TTC549 (cell line): ENCODE data around the gene SULT2A1.
"Not testable (repeated sequence)": the region's sequence is repeated elsewhere in the genome, so short reads cannot be mapped to it uniquely, and the experiment has no call there.

Experiments used
- FAIRE-seq: peaks from 2 replicates; lab custom pipeline; 2012; peaks lifted over from hg19 to GRCh38; lab: Jason Lieb, UNC

Gene SULT2A1

DNA sequence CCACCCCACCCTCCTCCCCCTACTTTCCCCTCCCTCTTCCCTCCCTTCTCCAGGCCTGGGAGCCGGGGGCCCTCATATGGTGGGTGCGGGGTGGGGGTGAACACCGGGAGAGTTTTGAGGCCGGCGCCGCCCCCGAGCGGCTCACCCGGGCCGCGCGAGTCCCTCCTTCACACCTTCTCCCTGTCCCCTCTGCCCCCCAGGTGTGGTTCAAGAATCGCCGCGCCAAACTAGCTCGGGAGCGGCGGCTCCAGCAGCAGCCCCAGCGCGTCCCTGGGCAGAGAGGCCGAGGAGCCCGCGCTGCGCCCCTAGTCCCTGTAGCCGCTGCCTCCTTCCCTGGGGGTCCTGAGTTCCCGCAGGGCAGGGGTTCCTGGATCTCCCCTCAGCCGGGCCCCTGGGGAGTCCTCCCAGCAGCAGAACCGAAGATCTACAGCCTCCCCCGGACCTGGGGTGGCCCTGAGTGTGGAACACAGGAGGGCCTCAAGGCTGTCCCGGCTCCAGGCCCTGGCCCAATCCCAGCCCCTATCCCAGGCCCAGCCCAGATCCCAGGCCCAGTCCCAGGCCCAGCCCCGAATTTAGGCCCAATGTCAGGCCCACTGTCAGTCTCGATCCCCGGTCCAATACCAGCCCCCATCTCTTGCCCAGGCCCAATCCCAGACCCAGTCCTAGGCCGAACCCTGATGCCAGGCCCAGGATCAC lies 25.4 kb downstream of the SULT2A1 start:
- FAIRE-seq: no peak

DNA sequence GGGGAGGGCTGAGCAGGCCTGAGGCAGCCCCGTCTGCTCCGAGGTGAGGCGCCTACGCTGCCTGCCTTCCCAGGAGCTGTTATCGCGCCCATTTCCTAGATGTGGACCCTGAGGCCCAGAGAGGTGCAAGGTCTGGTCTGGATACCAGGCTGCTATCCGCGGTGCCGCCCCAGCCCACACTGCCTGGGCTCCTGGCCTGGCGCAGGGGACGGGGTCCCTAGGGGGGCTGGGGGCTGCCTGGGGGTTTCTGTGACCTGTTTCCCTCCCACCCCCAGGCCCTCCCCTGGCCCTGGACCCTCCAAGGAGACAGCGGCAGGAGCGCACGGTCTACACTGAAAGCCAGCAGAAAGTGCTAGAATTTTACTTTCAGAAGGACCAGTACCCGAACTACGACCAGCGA lies 26.3 kb downstream of the SULT2A1 start:
- FAIRE-seq: not testable (repeated sequence)

DNA sequence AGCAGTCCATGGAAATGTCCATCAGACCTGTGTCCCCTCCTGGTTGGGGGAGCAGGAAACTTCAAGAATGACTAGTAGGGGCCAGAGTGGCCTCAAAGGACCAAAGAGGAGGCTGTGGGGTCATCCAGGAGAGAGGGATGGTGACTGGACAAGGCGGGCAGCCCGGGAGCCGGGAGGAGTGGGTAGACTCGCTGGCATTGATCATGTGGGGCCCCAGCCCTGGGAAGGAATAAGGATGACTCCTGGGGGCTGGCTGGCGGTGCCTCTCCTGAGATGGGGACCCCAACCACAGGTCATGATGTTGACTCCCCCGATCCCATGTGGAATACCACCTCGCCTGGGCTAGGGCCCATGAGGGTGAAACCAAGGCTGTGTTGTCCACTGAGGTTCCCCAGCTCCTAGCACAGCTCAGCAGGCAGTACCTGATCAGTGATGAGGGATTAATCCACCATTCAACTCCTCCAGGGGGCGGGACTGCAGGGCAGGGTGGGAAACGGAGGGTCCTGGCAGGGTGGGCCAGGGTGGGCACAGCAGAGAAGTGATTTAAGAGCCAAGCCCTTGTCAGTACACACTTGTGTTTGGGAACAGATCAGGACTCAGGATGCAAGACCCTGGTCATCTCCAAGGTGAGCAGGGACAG lies 27.3 kb downstream of the SULT2A1 start, which contains the start of gene TPRX2:
TSS of gene TPRX2 (plus strand) at position 590 of the 640 bp plus-strand sequence. CDS start at position 602, 12 bp downstream.
- not testable (repeated sequence) for FAIRE-seq

DNA sequence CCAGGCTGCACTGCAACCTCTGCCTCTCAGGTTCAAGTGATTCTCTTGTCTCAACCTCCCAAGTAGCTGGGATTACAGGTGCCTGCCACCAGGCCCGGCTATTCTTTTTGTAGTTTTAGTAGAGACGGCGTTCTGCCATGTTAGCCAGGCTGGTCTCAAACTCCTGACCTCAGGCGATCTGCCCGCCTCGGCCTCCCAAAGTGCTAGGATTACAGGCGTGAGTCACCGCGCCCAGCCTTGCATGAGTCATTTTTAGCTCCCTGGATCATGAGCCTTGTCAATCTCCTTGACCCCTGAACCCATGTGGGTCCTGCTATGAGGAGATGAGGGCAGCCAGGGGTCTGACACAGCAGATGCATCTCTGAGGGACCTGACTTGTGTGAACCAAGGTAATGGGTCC lies 27.9 kb downstream of the SULT2A1 start:
- FAIRE-seq: not testable (repeated sequence)

DNA sequence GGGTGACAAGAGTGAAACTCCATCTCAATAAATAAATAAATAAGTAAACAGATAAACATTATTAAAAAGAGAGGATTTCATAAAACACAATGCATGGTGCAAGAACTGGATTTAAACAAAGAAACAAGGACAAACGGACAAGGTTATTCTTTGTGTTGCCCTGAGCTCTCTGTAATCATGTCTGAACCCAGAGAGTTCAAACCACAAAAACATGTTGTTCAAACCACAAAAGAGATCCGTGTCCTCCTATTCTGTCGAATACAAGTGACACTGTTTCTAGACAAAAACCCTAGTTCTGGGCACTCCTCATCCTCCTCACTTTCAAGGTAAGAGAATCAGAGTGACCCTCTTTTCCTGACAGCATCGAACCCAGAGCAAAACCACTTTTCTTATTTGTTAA lies 31.7 kb downstream of the SULT2A1 start:
- no peak for FAIRE-seq

DNA sequence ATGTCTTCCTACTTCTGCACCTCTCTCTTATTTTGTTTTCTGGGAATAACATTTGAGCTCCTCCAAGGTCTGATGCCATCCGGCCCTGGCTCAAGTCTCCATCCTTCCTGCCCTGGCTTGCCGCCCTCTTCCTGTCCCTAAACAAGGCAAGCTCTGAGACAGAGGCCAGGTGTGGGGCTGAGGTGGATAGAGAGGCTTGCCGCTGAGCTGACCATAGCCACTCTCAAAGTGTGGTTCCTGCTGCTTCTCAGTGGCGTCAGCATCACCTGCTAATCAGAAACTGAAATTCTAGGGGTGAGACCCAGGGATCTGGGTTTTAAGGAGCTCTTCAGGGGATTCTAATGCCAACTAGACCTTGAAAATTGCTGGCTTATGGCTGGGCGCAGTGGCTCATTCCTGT lies 33.1 kb downstream of the SULT2A1 start:
- FAIRE-seq: no peak

DNA sequence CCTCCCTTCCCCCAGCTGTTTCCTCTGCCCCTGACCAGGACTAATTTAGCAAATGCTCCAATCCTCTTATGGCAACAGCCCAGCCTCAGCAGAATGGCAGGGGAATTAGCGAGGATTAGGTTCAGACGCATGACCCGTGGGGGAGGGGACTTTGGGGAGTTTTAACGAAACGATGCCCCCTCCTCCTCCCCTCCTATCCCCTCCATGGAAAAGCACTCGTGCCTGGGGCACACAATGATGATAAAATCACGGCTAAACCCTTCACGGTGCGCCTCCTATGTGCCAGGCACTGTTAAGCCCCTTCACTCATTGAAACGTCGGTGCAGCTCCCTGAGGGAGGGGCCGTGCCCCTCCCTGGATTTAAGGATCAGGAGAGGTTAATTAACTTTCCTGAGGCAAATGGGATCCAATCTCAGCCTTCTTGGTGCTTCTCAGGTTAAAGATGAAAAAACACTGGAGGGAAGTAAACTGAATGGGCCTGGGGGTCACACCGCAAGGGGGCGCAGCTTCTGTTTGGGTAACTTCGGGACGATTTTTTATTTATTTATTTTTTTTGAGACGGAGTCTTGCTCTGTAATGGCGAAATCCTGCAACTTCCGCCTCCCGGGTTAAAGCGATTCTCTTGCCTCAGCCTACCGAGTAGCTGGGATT lies 37.2 kb downstream of the SULT2A1 start:
- FAIRE-seq: no peak

DNA sequence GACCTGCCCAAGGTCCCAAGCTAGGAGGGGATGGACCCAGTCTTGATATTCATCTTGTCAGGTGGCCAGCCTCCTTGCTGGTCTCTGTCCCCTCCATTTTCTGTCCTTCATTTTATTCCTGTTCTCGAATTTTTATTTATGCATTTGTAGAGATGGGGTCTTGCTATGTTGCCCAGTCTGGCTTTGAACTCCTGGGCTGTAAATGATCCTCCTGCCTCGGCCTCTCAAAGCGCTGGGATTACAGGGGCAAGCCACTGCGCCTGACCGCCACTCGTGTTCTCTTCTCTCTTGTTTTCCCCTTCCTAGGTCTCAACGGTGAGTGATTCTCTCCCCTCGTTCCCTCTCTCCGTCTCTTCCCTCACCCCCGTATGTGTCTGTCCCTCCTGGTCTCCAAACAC lies 37.7 kb downstream of the SULT2A1 start:
- no peak for FAIRE-seq

DNA sequence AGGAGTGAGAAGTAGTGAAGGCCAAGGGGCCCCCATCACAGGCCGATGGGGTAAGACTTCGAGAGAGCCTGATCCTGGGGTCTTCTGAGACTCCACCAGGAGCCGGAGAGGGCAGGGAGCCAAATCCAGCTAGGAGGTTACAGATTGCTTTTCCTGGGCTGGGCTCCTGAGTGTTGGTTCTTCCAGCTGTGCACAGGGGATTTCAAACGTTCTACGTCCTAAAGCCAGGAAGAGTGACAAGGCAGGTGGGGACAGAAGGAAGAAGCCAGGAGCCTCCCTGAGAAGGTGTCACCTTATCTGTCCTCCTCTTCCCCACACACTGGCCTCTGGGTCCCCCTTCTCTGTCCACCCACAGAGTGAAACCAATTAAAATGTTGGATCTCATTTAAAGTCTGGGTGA lies 43.2 kb downstream of the SULT2A1 start:
- FAIRE-seq: no peak

DNA sequence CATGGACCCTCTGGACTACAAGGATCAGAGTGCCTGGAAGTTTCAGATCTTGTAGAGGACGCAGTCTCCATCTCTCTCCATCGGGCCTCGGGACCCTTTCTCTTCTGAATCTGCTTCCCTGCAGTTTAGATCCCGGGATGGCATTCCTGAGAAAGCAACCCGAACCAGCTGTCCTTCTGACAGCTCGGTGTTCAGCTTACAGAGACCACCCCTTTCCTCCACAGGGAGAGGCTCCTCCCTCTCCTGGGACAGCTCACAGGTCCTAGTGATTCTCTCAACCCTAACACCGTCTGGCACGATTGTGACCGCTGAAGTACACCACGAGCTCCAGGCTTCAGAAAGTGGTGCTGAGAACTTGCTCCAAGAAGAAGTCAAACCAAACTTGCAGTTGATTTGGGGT lies 46.2 kb downstream of the SULT2A1 start:
- no peak for FAIRE-seq

DNA sequence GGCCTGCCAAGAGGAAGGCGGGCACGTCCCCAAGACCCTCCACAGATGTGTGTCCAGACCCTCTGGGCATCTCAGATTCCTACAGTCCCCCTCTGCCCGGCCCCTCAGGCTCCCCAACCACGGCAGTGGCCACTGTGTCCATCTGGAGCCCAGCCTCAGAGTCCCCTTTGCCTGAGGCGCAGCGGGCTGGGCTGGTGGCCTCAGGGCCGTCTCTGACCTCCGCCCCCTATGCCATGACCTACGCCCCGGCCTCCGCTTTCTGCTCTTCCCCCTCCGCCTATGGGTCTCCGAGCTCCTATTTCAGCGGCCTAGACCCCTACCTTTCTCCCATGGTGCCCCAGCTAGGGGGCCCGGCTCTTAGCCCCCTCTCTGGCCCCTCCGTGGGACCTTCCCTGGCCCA lies 46.7 kb downstream of the SULT2A1 start:
- FAIRE-seq: no peak

DNA sequence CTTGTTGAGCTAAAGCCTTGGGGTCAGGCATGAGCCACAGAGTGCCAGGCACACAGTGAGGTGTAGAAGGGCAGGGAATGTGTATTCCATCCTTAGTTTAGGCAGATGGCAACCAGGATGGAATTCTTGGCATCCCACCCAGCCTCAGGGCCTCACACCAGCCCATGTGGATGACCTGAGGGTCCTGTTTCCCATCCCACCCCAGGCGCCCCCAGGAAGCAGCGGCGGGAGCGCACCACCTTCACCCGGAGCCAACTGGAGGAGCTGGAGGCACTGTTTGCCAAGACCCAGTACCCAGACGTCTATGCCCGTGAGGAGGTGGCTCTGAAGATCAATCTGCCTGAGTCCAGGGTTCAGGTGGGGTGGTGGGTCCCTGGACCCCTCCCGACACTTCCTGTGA lies 50.1 kb downstream of the SULT2A1 start:
- no peak for FAIRE-seq

DNA sequence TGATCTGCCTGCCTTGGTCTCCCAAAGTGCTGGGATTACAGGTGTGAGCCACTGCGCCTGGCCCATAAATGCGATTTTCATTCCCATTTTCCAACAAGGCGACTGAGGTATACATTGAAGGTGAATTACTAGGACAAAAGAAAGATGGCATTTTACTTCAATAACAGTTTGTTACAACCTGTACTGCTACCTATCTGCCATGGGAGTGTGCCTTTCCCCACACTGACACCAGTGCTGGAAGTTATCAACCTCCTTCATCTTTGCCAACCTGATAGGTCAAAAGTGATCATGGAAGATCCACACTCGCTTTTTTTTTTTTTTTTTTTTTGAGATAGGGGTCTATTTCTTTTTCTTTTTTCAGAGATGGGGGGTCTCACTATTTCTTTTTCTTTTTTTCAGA lies 53.4 kb downstream of the SULT2A1 start:
- FAIRE-seq: no peak

DNA sequence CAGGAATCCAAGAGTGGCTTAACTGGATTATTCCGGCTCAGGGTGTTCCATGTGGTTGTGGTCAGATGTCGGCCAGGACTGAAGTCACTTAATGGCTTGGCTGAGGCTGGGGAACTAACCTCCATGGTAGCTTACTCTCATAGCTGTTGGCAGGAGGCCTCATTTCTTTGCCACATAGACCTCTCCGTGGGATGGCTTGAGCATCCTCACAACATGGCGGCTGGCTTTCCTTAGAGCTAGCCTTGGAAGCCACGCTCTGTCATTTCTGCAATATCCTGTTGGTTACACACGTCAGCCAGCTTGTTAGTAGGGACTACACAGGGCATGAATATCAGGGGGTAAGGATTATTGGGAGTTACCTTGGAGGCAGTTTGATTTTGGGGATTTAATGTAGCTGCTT lies 59.3 kb downstream of the SULT2A1 start:
- FAIRE-seq: no peak

DNA sequence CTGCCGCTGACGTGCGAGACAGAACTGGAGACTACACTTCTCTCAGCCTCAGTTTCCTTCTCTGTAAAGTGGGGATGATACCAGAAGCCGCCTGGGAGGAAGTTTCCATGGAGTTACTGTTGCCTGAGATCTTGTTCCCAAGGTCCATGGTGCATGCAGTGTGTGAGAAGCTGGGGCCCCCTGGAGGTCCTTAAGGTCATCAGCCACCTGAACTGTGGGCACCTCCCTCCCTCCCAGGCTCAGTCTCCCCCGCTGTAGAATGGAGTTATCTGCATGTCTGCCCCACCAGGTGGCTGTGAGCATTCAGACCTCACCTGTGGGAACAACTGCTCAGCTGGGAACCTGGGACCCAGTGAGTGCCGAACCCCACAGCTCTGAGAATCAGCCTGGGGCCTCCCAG lies 61.7 kb downstream of the SULT2A1 start:
- FAIRE-seq: no peak

DNA sequence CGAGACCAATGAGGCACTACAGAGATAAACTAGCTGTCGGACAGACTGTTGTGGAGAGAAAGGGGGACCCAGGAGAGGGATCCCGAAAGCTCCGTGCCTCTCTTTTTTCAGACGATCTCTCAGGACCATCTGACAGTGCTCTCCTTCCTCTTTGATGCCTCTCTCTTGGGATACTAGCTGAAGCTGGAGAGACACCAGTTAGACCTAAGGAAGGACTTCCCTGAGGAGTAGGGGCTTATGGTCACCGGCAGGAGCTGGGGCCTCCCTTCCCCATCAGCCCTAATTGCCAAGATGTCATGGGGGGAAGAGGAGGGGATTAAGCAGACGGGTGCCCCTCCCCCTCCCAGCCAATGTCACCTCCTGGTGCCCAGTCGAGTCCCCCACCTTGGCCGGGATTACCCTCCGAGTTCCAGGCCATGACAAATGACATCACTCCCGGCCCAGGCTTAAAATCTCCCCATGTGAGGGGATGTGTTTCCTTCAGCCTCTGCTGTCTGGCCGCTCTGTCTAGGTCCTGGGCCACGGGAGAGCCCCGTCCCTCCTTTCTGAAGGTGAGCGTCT lies 64.6 kb downstream of the SULT2A1 start, which contains the start of gene CRX:
TSS of gene CRX (plus strand) at position 478 of the 561 bp plus-strand sequence. CDS start 12,507 bp downstream, outside the sequence.
- no peak for FAIRE-seq
